SHP77 (cell line): ENCODE measurements around the gene KCNIP1.
"Not testable (repeated sequence)": the region's sequence is repeated elsewhere in the genome, so short reads cannot be mapped to it uniquely, and the experiment has no call there.

Experiments
- DNase-seq, 2 experiments: peaks; one replicate each; lab custom pipeline; 2025; lab: John Stamatoyannopoulos, UW

Gene KCNIP1

DNA sequence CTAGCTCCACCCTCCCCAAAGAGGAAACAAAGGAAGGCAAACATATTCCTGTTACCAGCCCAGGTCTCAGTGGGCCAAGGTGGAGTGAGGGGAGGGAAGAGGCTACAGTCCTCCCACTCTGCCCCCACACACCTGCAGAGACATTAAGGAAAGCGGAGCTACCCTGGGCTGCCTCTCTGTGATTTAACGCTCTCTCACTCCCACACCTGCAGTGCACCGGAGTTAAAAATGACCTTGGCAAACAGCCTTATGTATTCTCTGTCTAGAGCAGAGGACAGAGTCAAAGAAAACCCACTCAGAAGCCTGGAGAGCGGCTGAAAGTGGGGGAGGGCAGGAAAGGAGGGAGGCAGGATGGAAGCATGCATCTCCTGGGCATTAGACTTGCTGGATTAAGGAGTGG, 32.7 kb downstream of the KCNIP1 start:
- DNase-seq = no peak

DNA sequence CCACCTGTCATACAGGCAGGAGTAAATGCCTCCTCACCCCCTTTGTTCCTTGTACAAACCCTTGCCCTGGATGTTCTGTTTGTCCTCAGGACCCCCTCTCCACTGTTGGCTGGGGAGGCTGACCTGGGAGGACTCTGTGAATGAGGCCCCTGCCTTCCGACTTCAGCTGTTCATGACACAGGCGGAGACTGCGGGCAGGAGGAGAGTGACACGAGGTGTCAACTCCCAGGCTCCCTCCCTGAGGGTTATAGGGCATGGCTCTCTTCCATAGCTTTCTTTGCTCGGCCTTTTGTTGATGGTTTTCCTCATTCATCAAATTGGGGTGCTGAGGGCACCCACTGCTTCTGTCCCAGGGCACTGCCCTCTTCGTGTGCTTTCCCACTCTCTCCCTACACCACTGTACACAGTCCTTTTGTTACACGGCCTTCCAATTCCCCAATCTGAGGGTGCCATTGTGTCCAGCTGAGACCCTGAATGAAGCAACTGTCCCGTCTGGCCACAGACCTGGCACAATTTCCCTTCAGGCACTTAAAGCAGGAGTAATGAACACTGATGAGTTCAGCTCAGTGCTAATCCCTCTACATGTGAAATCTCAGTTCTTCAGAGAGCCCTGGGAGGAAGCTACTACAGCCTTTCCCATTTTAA, 33.8 kb downstream of the KCNIP1 start:
- DNase-seq = no peak

DNA sequence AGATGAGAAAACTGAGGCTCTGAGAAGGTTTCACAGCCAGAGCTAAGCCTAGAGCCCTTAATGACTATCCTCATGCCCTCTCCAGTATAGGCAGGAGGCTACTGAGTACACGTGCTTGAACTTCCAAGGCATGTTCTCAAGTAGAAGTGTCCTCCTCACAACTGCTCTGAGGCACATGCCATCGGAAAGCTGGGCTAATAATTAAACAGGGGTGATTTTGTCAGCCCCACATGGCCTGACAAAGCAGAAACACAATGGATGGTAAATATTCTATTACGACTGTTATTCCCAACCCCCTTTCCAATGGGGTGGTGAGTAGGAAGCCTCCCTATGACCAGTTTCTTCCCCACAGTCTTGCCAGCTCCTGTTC, 34.3 kb downstream of the KCNIP1 start:
- no peak for DNase-seq

DNA sequence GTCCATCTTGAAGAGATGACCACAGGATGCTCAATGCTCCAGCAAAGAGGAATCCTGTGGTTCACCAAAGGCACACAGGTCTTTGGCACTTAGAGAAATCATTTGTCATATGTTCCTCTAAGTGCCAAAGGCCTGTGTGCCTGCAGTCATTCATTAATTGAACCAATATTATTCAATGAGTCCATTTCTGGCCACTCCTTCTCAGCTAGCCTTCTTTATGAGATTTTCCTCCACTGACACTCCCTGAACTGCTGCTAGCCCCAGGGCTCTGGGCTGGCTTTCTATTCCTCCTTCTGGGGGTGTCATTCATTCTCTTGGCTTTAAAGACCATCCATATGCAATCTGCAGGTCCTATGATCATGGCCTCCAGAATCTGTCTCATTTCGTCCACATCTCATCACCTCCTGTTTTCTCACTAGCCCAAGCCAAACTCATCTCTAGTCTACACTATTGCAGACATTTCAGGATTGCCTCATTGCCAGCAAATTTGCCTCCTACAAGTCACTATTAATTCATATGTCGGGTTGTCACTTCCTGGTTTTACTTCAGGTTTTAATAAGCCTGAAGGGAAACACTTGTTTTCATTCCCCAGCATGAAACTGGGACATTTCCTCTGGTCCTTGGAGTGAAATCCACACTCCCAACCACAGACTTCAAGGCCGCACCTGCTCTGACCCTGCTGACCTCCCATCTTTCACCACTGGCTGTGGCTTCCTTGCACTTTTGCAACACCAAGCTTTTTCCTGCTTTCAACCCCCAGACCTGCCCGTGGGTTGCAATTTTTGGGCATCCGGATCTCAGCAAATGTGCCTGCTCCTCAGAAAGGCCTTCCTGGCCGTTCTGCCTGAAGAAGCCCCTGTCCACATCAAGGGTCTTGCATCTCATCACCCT, 35.1 kb downstream of the KCNIP1 start:
- no peak for DNase-seq

DNA sequence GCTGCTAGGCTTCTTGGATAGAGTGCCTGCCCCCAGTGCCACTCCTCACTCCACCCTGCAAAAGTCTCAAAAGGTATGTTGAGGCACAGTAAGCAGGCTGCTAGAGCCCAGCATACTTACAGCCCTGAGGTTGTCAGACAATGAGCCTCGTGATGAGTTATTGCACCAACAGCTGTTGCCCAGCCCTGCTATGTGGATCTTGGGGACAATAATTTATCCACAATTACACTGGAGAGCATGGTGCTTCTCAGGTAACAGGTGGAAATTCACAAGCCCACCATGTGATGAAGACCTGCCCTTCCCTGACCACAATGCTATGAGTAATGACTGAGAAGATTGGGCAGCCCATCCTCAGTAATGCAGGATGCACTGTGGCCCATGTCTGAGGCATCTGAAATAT, 36.5 kb downstream of the KCNIP1 start:
- DNase-seq = no peak

GRCh38 chr5:170541146-170541769, 37.4 kb downstream of the KCNIP1 start:
- no peak for DNase-seq

GRCh38 chr5:170542691-170543293, 39.0 kb downstream of the KCNIP1 start:
- no peak for DNase-seq

- no peak for DNase-seq
These were observed 41.5 kb downstream of the KCNIP1 start for GRCh38 chr5:170545313-170545712.

GRCh38 chr5:170545811-170546210, 42.0 kb downstream of the KCNIP1 start:
- no peak for DNase-seq

DNA sequence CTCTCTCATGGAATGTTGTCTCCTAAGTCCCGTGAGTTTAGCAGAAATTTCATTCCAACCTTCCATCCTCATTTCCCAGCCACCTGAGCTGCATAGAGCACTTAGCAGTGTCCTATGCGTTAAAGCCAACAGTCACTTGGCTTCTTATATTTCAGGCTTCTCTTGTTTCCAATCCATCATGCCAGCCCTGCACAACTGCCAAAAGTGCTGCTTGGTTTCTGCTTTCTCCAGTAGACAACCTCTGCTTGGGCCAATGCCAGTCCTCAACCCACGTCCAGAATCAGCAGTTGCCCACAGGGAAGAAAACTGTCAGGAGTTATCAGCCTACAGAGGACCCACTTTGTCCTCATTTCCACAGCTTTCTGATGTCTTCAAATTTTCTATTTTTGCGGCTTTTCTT, 42.5 kb downstream of the KCNIP1 start:
- DNase-seq = no peak

GRCh38 chr5:170550382-170550781, 46.6 kb downstream of the KCNIP1 start:
- not testable (repeated sequence) for DNase-seq

DNA sequence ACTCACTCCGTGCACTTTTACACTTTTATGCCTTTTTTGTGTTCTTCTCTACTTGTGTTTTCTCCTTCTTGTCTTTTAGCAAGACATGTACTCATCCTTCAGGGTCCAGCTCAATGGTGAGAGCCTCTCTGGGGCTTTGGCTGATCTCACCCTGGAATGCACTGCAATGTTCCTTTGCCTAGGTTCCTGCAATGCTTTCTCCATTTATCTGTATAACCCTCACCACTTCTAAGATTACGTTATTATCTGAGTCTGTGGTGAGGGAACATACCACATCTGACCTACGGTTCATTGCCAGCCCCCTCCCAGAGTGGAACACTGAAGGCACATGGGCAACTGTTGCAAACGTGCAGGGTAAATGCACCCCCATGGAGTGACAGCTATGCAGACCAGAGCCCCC, 47.3 kb downstream of the KCNIP1 start:
- DNase-seq = no peak

- DNase-seq = no peak
These were observed 47.8 kb downstream of the KCNIP1 start for GRCh38 chr5:170551622-170552021.

DNA sequence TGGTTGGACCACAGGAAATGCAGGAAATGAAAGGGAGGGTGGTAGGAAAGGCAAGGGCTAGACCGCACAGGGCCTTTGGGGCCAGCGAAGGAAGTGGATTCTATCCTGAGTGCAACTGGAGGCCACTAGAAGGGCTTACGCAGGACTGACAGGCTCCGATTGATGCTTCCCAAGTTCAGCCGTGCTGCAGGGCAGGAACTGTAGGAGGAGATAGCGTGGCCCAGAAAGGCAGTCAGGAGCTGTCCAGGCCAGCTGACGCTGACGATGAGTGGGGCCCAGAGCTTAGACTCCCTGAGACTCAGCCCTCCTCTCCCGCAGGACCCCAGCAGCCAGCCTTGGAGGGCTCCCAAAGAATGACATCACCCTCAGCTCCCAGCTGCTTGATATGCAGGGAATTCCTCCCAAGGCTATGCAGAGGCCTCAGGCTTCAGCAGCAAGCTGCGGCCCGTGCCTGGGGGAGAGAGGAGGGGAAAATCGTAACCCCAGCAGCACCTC, 48.8 kb downstream of the KCNIP1 start:
- DNase-seq = no peak

- no peak for DNase-seq
These were observed 49.4 kb downstream of the KCNIP1 start for GRCh38 chr5:170553218-170553617.

DNA sequence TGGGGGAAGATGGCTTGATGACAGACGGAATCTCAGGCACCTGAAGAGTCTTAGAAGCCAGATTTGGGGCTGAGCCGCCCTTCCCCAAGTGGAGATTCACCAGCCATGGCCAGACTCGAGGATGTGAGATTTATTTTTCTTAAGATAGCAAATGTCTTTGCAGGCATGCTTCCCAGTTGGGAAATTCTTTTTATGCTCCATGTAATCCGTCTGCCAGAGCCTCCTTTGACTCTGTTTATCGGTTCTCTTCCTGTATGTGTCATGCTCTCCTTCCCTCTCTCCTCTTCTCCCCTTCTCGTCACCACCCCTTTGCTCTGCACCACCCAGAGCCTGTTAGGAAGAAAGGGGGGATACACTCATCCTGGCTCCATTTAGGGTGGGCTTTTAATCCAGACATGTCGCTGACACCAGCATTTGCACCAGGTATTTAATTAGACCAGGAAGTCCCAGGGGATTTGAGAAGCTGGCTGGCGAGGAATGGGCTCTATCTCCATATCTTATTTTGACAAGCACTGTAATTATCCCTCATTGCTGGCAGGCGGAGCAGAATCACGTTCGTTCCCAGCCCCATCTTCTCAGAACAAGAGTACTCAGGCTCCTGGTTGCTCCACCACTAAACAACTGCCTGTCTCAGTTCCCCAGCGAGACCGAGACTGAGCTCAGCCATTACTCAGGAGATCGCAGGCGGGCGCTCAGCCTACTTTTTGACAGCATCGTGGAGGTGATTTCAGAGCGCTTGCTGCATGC, 50.9 kb downstream of the KCNIP1 start:
- DNase-seq = no peak

- DNase-seq = no peak
These were observed 53.5 kb downstream of the KCNIP1 start for GRCh38 chr5:170557314-170557713.

DNA sequence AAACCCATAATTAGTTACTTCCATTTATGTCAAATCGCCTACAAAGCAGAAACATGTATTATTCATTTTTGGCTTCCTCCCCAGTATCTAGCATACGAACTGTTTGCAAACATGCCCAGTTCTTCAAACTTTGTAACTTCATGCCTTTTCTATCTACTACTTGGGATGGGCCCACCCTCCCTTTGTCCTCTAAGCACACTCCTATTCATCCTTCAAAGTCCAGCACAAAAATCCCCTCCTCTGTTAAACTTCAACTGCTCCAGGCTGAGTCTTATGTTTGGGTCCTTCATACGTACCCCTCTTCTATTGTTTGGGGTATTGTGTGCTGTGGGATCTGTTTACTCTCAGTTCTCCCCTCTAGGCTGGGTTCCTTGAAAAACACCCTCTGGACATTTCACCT, 55.5 kb downstream of the KCNIP1 start:
- DNase-seq = no peak

GRCh38 chr5:170560938-170561337, 57.1 kb downstream of the KCNIP1 start:
- no peak for DNase-seq

- DNase-seq = no peak
These were observed 58.5 kb downstream of the KCNIP1 start for GRCh38 chr5:170562166-170562874.

GRCh38 chr5:170562875-170563228, 59.0 kb downstream of the KCNIP1 start:
- DNase-seq = no peak
